Stimulated activated CD4-positive, alpha-beta T cell treated with anti-CD3 and anti-CD28 coated beads, Interleukin-4, amount 100 ng/mL, for 4 hours (primary cell): ENCODE data around the gene KRT6B.
"Not testable (repeated sequence)": the region's sequence is repeated elsewhere in the genome, so short reads cannot be mapped to it uniquely, and the experiment has no call there.

Experiments used
- DNase-seq, 2 experiments: peaks; one replicate each; pipeline ENCODE4 v3.0.0-alpha.2; 2020

Gene KRT6B

GRCh38 chr12:52452101-52452500 is at the start of gene KRT6B:
Gene KRT6B (minus strand): TSS chr12:52452146. CDS start chr12:52452078, 68 bp downstream.
- no peak for DNase-seq

GRCh38 chr12:52501490-52501889 is 49.5 kb upstream of the KRT6B start:
- DNase-seq: no peak

GRCh38 chr12:52500574-52500973 is 48.6 kb upstream of the KRT6B start:
- DNase-seq: not testable (repeated sequence)

- DNase-seq: no peak
Observed at GRCh38 chr12:52499806-52500560, 48.0 kb upstream of the KRT6B start.

GRCh38 chr12:52498946-52499345 is 47.0 kb upstream of the KRT6B start:
- no peak for DNase-seq

GRCh38 chr12:52497975-52498374 is 46.0 kb upstream of the KRT6B start:
- DNase-seq: no peak

GRCh38 chr12:52496590-52497071 is 44.7 kb upstream of the KRT6B start:
- no peak for DNase-seq

GRCh38 chr12:52496054-52496453 is 44.1 kb upstream of the KRT6B start:
- no peak for DNase-seq

GRCh38 chr12:52495389-52495788 is 43.4 kb upstream of the KRT6B start:
- no peak for DNase-seq

GRCh38 chr12:52494518-52494917 is 42.6 kb upstream of the KRT6B start:
- DNase-seq: no peak

- no peak for DNase-seq
Observed at GRCh38 chr12:52494100-52494499, 42.2 kb upstream of the KRT6B start.

- no peak for DNase-seq
Observed at GRCh38 chr12:52493172-52493571, 41.2 kb upstream of the KRT6B start, which contains the start of gene KRT6A. Gene KRT6A (minus strand): TSS chr12:52493257. CDS start chr12:52493188, 69 bp downstream.

- DNase-seq: not testable (repeated sequence)
Observed at GRCh38 chr12:52492405-52492804, 40.5 kb upstream of the KRT6B start.

GRCh38 chr12:52491495-52491894 is 39.5 kb upstream of the KRT6B start:
- DNase-seq: not testable (repeated sequence)

- DNase-seq: no peak
Observed at GRCh38 chr12:52488736-52489135, 36.8 kb upstream of the KRT6B start.

GRCh38 chr12:52487744-52488443 is 35.9 kb upstream of the KRT6B start:
- DNase-seq: not testable (repeated sequence)

GRCh38 chr12:52487211-52487610 is 35.3 kb upstream of the KRT6B start:
- no peak for DNase-seq

- DNase-seq: no peak
Observed at GRCh38 chr12:52486166-52487105, 34.5 kb upstream of the KRT6B start.

GRCh38 chr12:52480073-52480472 is 28.1 kb upstream of the KRT6B start:
- DNase-seq: no peak

GRCh38 chr12:52477651-52478050 is 25.7 kb upstream of the KRT6B start:
- DNase-seq: no peak

- DNase-seq: no peak
Observed at GRCh38 chr12:52474212-52474611, 22.3 kb upstream of the KRT6B start.

- DNase-seq: no peak
Observed at GRCh38 chr12:52473768-52474167, 21.8 kb upstream of the KRT6B start, which contains the start of gene KRT6C. Gene KRT6C (minus strand): TSS chr12:52473805. CDS start chr12:52473737, 68 bp downstream.

- DNase-seq: no peak
Observed at GRCh38 chr12:52469853-52470252, 17.9 kb upstream of the KRT6B start.
